ENCODE measurements around the gene MED13L.

DNA sequence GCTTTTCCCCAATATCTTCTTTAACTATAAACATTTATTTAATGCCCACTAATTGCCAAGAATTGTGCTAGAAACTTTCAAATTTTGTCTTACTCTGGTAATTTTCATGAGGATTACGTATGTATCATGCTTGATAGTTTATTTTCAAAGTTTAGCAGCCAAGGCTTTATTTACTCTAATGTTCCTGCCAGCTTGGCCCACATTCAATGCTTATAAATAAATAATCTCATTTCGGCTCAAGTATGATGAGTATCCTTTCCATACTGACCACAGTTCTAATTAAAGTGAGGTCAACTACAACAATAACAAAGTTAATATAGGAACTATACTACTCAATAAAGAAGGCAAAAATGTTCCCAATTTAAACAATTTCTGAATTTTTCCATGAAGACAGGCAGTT is 259.2 kb downstream of the MED13L start:
- TF ChIP-seq, protein P1, sequence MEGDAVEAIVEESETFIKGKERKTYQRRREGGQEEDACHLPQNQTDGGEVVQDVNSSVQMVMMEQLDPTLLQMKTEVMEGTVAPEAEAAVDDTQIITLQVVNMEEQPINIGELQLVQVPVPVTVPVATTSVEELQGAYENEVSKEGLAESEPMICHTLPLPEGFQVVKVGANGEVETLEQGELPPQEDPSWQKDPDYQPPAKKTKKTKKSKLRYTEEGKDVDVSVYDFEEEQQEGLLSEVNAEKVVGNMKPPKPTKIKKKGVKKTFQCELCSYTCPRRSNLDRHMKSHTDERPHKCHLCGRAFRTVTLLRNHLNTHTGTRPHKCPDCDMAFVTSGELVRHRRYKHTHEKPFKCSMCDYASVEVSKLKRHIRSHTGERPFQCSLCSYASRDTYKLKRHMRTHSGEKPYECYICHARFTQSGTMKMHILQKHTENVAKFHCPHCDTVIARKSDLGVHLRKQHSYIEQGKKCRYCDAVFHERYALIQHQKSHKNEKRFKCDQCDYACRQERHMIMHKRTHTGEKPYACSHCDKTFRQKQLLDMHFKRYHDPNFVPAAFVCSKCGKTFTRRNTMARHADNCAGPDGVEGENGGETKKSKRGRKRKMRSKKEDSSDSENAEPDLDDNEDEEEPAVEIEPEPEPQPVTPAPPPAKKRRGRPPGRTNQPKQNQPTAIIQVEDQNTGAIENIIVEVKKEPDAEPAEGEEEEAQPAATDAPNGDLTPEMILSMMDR (conservative IDR thresholded peaks at IDR 0.05 in 1 of 2, IDR thresholded peaks at IDR 0.05 in 1 of 2; ENCODE audit: low read depth in 1 of 2, low read length in 2 of 2), result no peak
- no peak for TF ChIP-seq EZH2 (IDR thresholded peaks at IDR 0.05; ENCODE audit: low read length, missing control alignments)
